Fibroblast of pulmonary artery (primary cell): ENCODE data around the gene KCNMB2.
"Not testable (repeated sequence)": the region's sequence is repeated elsewhere in the genome, so short reads cannot be mapped to it uniquely, and the experiment has no call there.

Experiments
- DNase-seq: peaks from one replicate; pipeline ENCODE4 v3.0.0-alpha.2; 2010; ENCODE audit warnings: low read depth
- H3K4me3 ChIP-seq: replicated peaks from 2 replicates; pipeline ENCODE4 v1.5.1; 2011; ENCODE audit warnings: low read depth, mild to moderate bottlenecking, control low read depth, low read length, moderate library complexity
- TF ChIP-seq, protein P1 (sequence below): IDR thresholded peaks from 2 replicates; pipeline ENCODE4 v1.5.1; 2011; ENCODE audit warnings: mild to moderate bottlenecking, control low read depth, low read length, inconsistent platforms; ENCODE audit errors: missing control alignments

Gene KCNMB2

DNA sequence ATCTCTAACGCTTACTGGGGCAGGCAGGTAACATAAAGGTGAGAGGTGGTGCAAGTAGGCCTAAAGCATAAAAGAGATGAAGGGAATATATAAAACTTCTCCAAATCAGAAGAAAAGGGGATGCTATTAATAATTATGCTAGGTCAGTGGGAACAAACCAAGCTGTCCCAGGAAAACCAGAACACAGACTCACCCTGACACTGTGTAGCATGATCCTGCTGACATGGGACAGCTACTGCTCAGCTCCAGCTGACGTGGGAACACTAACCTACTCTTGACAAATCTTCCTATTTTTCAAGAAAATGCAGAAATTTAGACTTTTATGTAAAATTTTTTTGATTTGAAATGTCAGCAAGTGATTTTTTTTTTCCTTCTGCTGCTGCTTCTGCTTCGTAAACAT is 203.5 kb downstream of the KCNMB2 start:
- no peak overlapping the region for H3K4me3 ChIP-seq
- TF ChIP-seq, protein P1, sequence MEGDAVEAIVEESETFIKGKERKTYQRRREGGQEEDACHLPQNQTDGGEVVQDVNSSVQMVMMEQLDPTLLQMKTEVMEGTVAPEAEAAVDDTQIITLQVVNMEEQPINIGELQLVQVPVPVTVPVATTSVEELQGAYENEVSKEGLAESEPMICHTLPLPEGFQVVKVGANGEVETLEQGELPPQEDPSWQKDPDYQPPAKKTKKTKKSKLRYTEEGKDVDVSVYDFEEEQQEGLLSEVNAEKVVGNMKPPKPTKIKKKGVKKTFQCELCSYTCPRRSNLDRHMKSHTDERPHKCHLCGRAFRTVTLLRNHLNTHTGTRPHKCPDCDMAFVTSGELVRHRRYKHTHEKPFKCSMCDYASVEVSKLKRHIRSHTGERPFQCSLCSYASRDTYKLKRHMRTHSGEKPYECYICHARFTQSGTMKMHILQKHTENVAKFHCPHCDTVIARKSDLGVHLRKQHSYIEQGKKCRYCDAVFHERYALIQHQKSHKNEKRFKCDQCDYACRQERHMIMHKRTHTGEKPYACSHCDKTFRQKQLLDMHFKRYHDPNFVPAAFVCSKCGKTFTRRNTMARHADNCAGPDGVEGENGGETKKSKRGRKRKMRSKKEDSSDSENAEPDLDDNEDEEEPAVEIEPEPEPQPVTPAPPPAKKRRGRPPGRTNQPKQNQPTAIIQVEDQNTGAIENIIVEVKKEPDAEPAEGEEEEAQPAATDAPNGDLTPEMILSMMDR = no peak
- no peak for DNase-seq

DNA sequence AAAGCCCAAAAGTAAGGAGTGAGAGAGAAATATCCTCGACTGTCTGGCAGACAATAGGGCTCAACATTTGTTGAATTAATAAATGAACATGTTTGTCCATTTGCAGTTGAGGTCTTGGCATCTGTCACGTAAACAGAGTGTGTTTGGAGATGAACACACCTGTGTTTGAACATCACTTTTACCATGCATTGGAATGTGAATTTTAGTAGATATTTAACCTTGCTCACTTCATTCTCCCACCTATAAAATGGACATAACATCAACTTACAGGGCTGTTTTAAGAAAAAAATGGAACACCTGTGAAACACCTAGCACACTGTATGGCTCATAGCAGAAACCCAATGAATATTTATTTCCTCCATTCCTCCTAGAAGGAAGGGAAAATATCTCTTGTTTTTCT is 204.8 kb downstream of the KCNMB2 start:
- TF ChIP-seq, protein P1 = no peak
- DNase-seq = no peak
- no peak overlapping the region for H3K4me3 ChIP-seq

DNA sequence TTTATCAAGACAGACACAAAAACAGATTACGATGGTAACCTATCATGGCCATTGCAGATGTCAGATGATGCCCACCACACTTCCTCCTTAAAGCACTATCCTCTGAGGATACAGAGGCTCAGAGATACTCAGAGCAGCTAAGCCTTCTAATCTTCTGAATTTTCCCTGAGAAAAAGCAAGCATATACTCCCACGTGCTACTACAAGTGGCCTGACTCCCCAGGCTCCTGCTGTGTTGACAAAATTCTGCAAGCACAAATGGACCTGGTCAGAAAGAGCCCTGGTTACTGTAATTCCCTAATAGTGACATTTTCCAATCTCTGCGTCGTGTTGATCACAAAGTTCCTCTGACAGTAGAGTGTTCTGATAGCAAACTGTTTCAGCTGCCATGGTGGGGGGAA is 207.1 kb downstream of the KCNMB2 start:
- no peak overlapping the region for H3K4me3 ChIP-seq
- DNase-seq = no peak
- TF ChIP-seq, protein P1 = no peak

DNA sequence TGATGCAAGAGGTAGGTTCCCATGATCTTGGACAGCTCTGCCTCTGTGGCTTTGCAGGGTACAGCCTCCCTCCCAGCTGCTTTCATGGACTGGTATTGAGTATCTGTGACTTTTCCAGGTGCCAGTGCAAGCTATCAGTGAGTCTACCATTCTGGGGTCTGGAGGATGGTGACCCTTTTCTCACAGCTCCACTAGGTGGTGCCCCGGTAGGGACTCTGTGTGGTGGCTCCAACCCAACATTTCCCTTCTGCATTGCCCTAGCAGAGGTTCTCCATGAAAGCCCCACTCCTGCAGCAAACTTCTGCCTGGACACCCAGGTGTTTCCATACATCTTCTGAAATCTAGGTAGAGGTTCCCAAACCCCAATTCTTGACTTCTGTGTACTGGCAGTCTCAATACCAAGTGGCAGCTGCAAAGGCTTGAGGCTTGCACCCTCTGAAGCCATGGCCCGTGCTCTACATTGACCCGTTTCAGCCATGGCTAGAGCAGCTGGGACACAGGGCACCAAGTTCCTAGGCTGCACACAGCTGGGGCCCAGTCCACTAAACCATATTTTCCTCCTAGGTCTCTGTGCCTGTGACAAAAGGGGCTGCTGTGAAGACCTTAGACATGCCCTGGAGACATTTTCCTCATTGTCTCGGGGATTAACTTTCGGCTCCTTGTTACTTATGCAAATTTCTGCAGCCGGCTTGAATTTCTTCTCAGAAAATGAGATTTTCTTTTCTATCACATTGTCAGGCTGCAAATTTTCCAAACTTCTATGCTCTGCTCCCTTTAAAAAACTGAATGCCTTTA is 209.8 kb downstream of the KCNMB2 start:
- not testable (repeated sequence) for H3K4me3 ChIP-seq, DNase-seq

DNA sequence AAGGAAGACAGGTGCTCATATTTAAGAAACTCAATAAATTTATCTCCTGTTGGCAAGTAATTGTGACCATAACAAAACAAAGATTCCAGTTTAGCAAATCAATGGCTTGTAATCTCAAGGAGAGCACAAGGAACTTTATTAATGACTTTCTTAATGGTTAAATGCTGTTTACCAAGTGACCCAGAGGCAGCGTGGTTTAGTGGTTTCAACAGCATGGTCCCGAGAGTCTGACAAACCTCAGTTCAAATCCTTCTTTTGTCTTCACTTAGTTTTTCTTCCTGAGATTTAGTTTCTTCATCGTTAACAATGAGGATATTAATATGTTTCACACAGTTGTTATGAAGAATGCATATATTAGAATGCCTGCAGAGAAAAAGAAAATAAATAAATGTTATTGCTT is 212.6 kb downstream of the KCNMB2 start:
- TF ChIP-seq, protein P1 = no peak
- no peak overlapping the region for H3K4me3 ChIP-seq
- no peak for DNase-seq

DNA sequence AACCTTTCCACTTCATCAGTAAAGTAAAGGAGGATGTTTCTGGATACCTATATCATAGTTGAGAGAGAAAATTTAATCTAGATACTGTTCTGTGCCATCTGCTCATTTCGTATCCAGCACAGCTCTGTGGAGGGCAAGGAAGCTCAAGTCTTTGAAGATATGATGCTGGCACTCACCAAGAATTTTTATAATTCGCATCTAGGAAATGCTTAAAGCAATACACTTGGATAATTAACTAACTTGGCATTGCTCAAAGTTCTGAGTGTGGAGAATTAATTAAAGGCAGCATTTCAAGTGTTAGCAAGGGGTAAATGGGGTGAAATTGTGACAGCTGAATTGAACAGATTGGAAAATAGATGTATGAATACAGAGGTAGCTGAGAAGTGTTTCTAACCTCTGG is 213.2 kb downstream of the KCNMB2 start:
- TF ChIP-seq, protein P1 = no peak
- no peak for DNase-seq
- no peak overlapping the region for H3K4me3 ChIP-seq

DNA sequence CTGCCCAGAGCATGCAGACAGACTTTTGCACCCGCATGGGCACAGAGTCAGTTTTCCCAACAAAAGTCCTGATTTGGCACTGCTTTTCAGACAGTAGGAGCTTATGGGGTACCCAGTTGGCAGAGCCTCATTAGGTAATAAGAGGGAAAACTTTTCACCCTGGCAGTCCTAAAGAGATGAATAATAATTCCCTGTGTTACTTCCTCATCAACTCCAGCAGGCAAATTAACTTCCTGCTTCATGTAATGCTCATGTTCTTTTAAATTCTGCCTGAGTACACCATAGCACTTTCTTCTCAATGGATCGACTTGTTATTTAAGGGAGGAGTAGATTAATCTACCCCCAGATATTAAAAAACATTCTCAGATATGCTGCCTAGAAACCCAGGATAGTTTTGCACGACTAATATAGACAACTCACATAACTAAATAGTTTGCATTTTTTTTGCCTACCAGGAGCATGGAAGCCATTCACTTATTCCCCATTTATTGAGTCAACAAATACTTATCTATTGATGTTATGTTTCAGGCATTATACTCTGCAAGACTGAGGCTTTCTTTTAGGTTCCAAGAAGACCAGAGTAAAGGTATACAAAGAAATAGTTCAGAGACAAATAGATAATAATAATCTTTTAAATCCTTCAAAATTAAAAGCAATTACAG is 214.5 kb downstream of the KCNMB2 start:
- DNase-seq = no peak
- H3K4me3 ChIP-seq = no peak overlapping the region
- TF ChIP-seq, protein P1 = no peak
